HepG2 (cell line): ENCODE measurements around the gene ARHGAP9. TPM values are rescaled to one million over a fixed set of nuclear protein-coding genes. Genes with fewer than 3 reads are reported as not detected.

ENCODE experiments used
- E2F1 ChIP-seq: sonication (generic); formaldehyde crosslinking; IDR thresholded peaks from 2 replicates; pipeline ENCODE4 v1.5.0; 2020; ENCODE audit warnings: missing genetic modification reagents
- GATA4 ChIP-seq: sonication (generic); IDR thresholded peaks from 2 replicates; pipeline ENCODE4 v1.6.1; 2016; ENCODE audit warnings: antibody characterized with exemption, low read depth, borderline replicate concordance
- IRX3 ChIP-seq: sonication (generic); formaldehyde crosslinking; IDR thresholded peaks from 2 replicates; pipeline ENCODE4 v1.8.1; 2023; ENCODE audit warnings: mild to moderate bottlenecking, low read depth, missing genetic modification reagents, borderline replicate concordance
- KLF6 ChIP-seq: IDR thresholded peaks from 2 replicates; pipeline ENCODE4 v1.8.0; 2016; ENCODE audit warnings: missing biosample characterization, missing genetic modification reagents
- MAFK ChIP-seq, 2 experiments: IDR thresholded peaks in 1 of 2; conservative IDR thresholded peaks in 1 of 2; 2 replicates each; pipeline ENCODE4 v1.6.1; 2011; ENCODE audit warnings: improper control_type of control experiment in 2 of 2, low read length in 2 of 2
- MTA3 ChIP-seq: sonication (generic); formaldehyde crosslinking; IDR thresholded peaks from 2 replicates; pipeline ENCODE4 v1.4.0; 2020; ENCODE audit warnings: missing genetic modification reagents
- MXD4 ChIP-seq: IDR thresholded peaks from 2 replicates; pipeline ENCODE4 v1.6.1; 2016; ENCODE audit warnings: mild to moderate bottlenecking, missing biosample characterization, missing genetic modification reagents
- NR3C1 ChIP-seq: sonication (generic); formaldehyde crosslinking; IDR thresholded peaks from 2 replicates; pipeline ENCODE4 v1.4.0; 2020; ENCODE audit warnings: missing genetic modification reagents
- SIX4 ChIP-seq: sonication (generic); formaldehyde crosslinking; IDR thresholded peaks from 2 replicates; pipeline ENCODE4 v1.4.0; 2020; ENCODE audit warnings: missing genetic modification reagents
- WIZ ChIP-seq: sonication (generic); formaldehyde crosslinking; IDR thresholded peaks from 2 replicates; pipeline ENCODE4 v1.5.1; 2020; ENCODE audit warnings: mild to moderate bottlenecking, missing genetic modification reagents
- ZKSCAN8 ChIP-seq: IDR thresholded peaks from 2 replicates; pipeline ENCODE4 v1.6.1; 2016; ENCODE audit warnings: borderline replicate concordance, missing genetic modification reagents, missing compliant biosample characterization
- ZNF10 ChIP-seq: sonication (generic); formaldehyde crosslinking; IDR thresholded peaks from 2 replicates; pipeline ENCODE4 v1.4.0; 2020; ENCODE audit warnings: mild to moderate bottlenecking, low read depth, missing genetic modification reagents, borderline replicate concordance
- ZNF749 ChIP-seq: sonication (generic); formaldehyde crosslinking; IDR thresholded peaks from 2 replicates; pipeline ENCODE4 v1.8.0; 2022; ENCODE audit warnings: mild to moderate bottlenecking, missing genetic modification reagents, moderate library complexity, borderline replicate concordance
- ZNF75D ChIP-seq: sonication (generic); formaldehyde crosslinking; IDR thresholded peaks from 2 replicates; pipeline ENCODE4 v1.8.1; 2023; ENCODE audit warnings: missing genetic modification reagents, mild to moderate bottlenecking, borderline replicate concordance
- polyA plus RNA-seq, 8 experiments: library from polyadenylated mRNA; depleted of rRNA in 3 of 8; stranded (reverse) in 7 of 8; unstranded in 1 of 8; fragments of >200 nt; fragmentation: Illumina TruSeq in 4 of 8; extraction: Trizol in 4 of 8; gene quantifications; 2 replicates each; pipeline versions ENCODE4 v1.2.1 to v1.2.3, GENCODE V29; 2011 to 2016; ENCODE audit warnings: low read depth in 4 of 8, missing spikeins in 1 of 8, mixed read lengths in 1 of 8; ENCODE audit not compliant: insufficient read depth in 1 of 8
- total RNA-seq, 5 experiments: library from RNA; depleted of rRNA; stranded (reverse); fragments of >200 nt; fragmentation: Illumina TruSeq; extraction: Trizol; gene quantifications; 2 replicates each; pipeline ENCODE4 v1.2.3, GENCODE V29; 2016; ENCODE audit warnings: low read depth in 1 of 5
- TF ChIP-seq, protein P1 (sequence below): IDR thresholded peaks from 2 replicates; pipeline ENCODE4 v1.6.1; 2016
- TF ChIP-seq, protein P2 (sequence below): IDR thresholded peaks from 2 replicates; pipeline ENCODE4 v1.6.1; 2016; ENCODE audit warnings: missing biosample characterization, missing genetic modification reagents, low read depth
- TF ChIP-seq, protein P3 (sequence below): IDR thresholded peaks from 2 replicates; pipeline ENCODE4 v1.6.1; 2016; ENCODE audit warnings: low read depth, control low read depth
- TF ChIP-seq, protein P4 (sequence below): IDR thresholded peaks from 2 replicates; pipeline ENCODE4 v1.6.1; 2012; ENCODE audit warnings: low read length, improper control_type of control experiment

The ARHGAP9 gene
- total and polyA plus RNA-seq, 2 of the 13 experiments (the other 11 are each of a cell fraction or from before 2014, with no cell fraction given), result 0.18 to 1.2 TPM

- TF ChIP-seq IRX3 (CRISPR knock-in tag) (peak; percentile 90; the same call in 1 of the 2 replicates), ZKSCAN8 (CRISPR knock-in tag) (0 out of 2 replicates have a peak, but pooled peaks have one; percentile 71), NR3C1 (CRISPR knock-in tag) (no peak), MAFK (conservative IDR thresholded peaks at IDR 0.05 in 1 of 2, IDR thresholded peaks at IDR 0.05 in 1 of 2; ENCODE audit: low read length in 2 of 2) (no peak), ZNF749 (no peak), GATA4 (peak; percentile 54; the same call in 1 of the 2 replicates), ZNF10 (CRISPR knock-in tag) (no peak), KLF6 (peak; percentile 88; the same call in 1 of the 2 replicates), E2F1 (CRISPR knock-in tag) (no peak), ZNF75D (CRISPR knock-in tag) (no peak), MXD4 (CRISPR knock-in tag) (peak; percentile 85), MTA3 (no peak), SIX4 (CRISPR knock-in tag) (peak; percentile 96), WIZ (no peak)
- TF ChIP-seq, protein P1, sequence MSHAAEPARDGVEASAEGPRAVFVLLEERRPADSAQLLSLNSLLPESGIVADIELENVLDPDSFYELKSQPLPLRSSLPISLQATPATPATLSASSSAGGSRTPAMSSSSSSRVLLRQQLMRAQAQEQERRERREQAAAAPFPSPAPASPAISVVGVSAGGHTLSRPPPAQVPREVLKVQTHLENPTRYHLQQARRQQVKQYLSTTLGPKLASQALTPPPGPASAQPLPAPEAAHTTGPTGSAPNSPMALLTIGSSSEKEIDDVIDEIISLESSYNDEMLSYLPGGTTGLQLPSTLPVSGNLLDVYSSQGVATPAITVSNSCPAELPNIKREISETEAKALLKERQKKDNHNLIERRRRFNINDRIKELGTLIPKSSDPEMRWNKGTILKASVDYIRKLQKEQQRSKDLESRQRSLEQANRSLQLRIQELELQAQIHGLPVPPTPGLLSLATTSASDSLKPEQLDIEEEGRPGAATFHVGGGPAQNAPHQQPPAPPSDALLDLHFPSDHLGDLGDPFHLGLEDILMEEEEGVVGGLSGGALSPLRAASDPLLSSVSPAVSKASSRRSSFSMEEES, result peak; percentile 93
- TF ChIP-seq, protein P2, sequence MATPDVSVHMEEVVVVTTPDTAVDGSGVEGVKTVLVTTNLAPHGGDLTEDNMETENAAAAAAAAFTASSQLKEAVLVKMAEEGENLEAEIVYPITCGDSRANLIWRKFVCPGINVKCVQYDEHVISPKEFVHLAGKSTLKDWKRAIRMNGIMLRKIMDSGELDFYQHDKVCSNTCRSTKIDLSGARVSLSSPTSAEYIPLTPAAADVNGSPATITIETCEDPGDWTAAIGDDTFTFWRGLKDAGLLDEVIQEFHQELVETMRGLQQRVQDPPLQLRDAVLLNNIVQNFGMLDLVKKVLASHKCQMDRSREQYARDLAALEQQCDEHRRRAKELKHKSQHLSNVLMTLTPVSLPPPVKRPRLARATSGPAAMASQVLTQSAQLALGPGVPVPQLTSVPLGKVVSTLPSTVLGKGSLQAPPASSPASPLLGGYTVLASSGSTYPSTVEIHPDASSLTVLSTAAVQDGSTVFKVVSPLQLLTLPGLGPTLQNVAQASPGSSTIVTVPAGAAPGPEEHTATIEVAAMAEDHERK (CRISPR knock-in tag), result 0 out of 2 replicates have a peak, but pooled peaks have one; percentile 67
- TF ChIP-seq, protein P3, sequence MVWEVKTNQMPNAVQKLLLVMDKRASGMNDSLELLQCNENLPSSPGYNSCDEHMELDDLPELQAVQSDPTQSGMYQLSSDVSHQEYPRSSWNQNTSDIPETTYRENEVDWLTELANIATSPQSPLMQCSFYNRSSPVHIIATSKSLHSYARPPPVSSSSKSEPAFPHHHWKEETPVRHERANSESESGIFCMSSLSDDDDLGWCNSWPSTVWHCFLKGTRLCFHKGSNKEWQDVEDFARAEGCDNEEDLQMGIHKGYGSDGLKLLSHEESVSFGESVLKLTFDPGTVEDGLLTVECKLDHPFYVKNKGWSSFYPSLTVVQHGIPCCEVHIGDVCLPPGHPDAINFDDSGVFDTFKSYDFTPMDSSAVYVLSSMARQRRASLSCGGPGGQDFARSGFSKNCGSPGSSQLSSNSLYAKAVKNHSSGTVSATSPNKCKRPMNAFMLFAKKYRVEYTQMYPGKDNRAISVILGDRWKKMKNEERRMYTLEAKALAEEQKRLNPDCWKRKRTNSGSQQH (CRISPR knock-in tag), result peak; percentile 74; the same call in 1 of the 2 replicates
- TF ChIP-seq, protein P4, sequence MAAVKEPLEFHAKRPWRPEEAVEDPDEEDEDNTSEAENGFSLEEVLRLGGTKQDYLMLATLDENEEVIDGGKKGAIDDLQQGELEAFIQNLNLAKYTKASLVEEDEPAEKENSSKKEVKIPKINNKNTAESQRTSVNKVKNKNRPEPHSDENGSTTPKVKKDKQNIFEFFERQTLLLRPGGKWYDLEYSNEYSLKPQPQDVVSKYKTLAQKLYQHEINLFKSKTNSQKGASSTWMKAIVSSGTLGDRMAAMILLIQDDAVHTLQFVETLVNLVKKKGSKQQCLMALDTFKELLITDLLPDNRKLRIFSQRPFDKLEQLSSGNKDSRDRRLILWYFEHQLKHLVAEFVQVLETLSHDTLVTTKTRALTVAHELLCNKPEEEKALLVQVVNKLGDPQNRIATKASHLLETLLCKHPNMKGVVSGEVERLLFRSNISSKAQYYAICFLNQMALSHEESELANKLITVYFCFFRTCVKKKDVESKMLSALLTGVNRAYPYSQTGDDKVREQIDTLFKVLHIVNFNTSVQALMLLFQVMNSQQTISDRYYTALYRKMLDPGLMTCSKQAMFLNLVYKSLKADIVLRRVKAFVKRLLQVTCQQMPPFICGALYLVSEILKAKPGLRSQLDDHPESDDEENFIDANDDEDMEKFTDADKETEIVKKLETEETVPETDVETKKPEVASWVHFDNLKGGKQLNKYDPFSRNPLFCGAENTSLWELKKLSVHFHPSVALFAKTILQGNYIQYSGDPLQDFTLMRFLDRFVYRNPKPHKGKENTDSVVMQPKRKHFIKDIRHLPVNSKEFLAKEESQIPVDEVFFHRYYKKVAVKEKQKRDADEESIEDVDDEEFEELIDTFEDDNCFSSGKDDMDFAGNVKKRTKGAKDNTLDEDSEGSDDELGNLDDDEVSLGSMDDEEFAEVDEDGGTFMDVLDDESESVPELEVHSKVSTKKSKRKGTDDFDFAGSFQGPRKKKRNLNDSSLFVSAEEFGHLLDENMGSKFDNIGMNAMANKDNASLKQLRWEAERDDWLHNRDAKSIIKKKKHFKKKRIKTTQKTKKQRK, result no peak
These were observed 28.4 kb downstream of the ARHGAP9 start (continued) for GRCh38 chr12:57451233-57451778.
